ENCODE results near the gene DMAC2L. TPM values are rescaled to one million over a fixed set of nuclear protein-coding genes. Genes with fewer than 3 reads are reported as not detected.
"Not testable (repeated sequence)": the region's sequence is repeated elsewhere in the genome, so short reads cannot be mapped to it uniquely, and the experiment has no call there.

The DMAC2L gene
- total RNA-seq, 4 donors from 2014 or later: 7.7 to 23.9 (median 15.7) TPM

GRCh38 chr14:50350975-50351374 lies 38.9 kb downstream of the DMAC2L start:
- no peak overlapping the region for H3K27ac ChIP-seq
- H3K4me1 ChIP-seq: peaks cover 0 to 4% (median 0%) of the 10 kb centered on the region in 4 donors
- no peak for TF ChIP-seq CTCF (IDR thresholded peaks at IDR 0.05)
- TF ChIP-seq POLR2A (IDR thresholded peaks at IDR 0.05): no peak
- no peaks in the 10 kb centered on the region for H3K9me3 ChIP-seq
- no peaks in the 10 kb centered on the region for H3K27me3 ChIP-seq
- no peak overlapping the region for H3K4me3 ChIP-seq
- DNase-seq: no peak
- H3K36me3 ChIP-seq: no peaks in the 10 kb centered on the region

GRCh38 chr14:50352584-50352983 lies 40.5 kb downstream of the DMAC2L start:
- no peak overlapping the region for H3K27ac ChIP-seq

GRCh38 chr14:50353126-50353525 lies 41.0 kb downstream of the DMAC2L start:
- TF ChIP-seq CTCF (IDR thresholded peaks at IDR 0.05): no peak
- TF ChIP-seq POLR2A (IDR thresholded peaks at IDR 0.05): no peak

More at GRCh38 chr14:50352584-50352983, 40.5 kb downstream of the DMAC2L start:
- TF ChIP-seq POLR2A (IDR thresholded peaks at IDR 0.05) (no peak), CTCF (IDR thresholded peaks at IDR 0.05) (no peak)
- H3K4me1 ChIP-seq: no peaks in the 10 kb centered on the region
- H3K4me3 ChIP-seq: no peak overlapping the region
- no peaks in the 10 kb centered on the region for H3K27me3 ChIP-seq
- no peaks in the 10 kb centered on the region for H3K9me3 ChIP-seq
- no peak for DNase-seq
- no peaks in the 10 kb centered on the region for H3K36me3 ChIP-seq

GRCh38 chr14:50354527-50354926 lies 42.4 kb downstream of the DMAC2L start:
- TF ChIP-seq CTCF (IDR thresholded peaks at IDR 0.05): no peak
- no peak for TF ChIP-seq POLR2A (IDR thresholded peaks at IDR 0.05)
- Histone ChIP-seq H3K4me1 (no peaks in the 10 kb centered on the region), H3K27me3 (no peaks in the 10 kb centered on the region), H3K9me3 (no peaks in the 10 kb centered on the region), H3K27ac (no peak overlapping the region), H3K36me3 (no peaks in the 10 kb centered on the region), H3K4me3 (no peak overlapping the region)
- no peak for DNase-seq

More at GRCh38 chr14:50353126-50353525, 41.0 kb downstream of the DMAC2L start:
- no peak overlapping the region for H3K27ac ChIP-seq
- DNase-seq: no peak
- no peaks in the 10 kb centered on the region for H3K36me3 ChIP-seq
- no peaks in the 10 kb centered on the region for H3K4me1 ChIP-seq
- no peaks in the 10 kb centered on the region for H3K27me3 ChIP-seq
- no peaks in the 10 kb centered on the region for H3K9me3 ChIP-seq
- no peak overlapping the region for H3K4me3 ChIP-seq

- no peak for DNase-seq
- no peaks in the 10 kb centered on the region for H3K9me3 ChIP-seq
- no peak overlapping the region for H3K27ac ChIP-seq
- TF ChIP-seq POLR2A (IDR thresholded peaks at IDR 0.05) (no peak), CTCF (IDR thresholded peaks at IDR 0.05) (no peak)
- H3K4me1 ChIP-seq: no peaks in the 10 kb centered on the region
- H3K4me3 ChIP-seq: no peak overlapping the region
- no peaks in the 10 kb centered on the region for H3K36me3 ChIP-seq
- no peaks in the 10 kb centered on the region for H3K27me3 ChIP-seq
Observed at GRCh38 chr14:50355692-50356091, 43.6 kb downstream of the DMAC2L start.

- not testable (repeated sequence) for H3K4me3 ChIP-seq, H3K36me3 ChIP-seq, H3K9me3 ChIP-seq, H3K27me3 ChIP-seq, H3K4me1 ChIP-seq, H3K27ac ChIP-seq, DNase-seq
Observed at GRCh38 chr14:50356283-50356682, 44.2 kb downstream of the DMAC2L start.

All from Peyer's patch (tissue), 4 donors.